Measurements from ENCODE around the gene DYRK1A. TPM values are rescaled to one million over a fixed set of nuclear protein-coding genes. Genes with fewer than 3 reads are reported as not detected.
"Not testable (repeated sequence)": the region's sequence is repeated elsewhere in the genome, so short reads cannot be mapped to it uniquely, and the experiment has no call there.

DYRK1A gene
- total RNA-seq, 5 donors from 2014 or later (not counting 1 experiment from before 2014, with no cell fraction given) = 113 to 149 (median 115) TPM

GRCh38 chr21:37536616-37537278 lies 170.2 kb downstream of the DYRK1A start:
- ATAC-seq (replicated peaks in 1 of 4) (no peak), DNase-seq (no peak)
- 53% methylated on average over 6 of the region's 8 CpGs for WGBS (ENCODE audit: insufficient coverage)
- Mint-ChIP-seq H3K36me3 (peaks cover 12% of the 10 kb centered on the region), H3K4me1 (no peaks in the 10 kb centered on the region), H3K9me3 (peaks cover 10 to 27% (median 13%) of the 10 kb centered on the region in 3 donors), H3K27me3 (peaks cover 49 to 59% of the 10 kb centered on the region in 2 donors), H3K4me3 (no peak overlapping the region), H3K27ac (no peak overlapping the region)
- no peak overlapping the region for H3K27ac ChIP-seq (ENCODE audit: low read length)
- no peak overlapping the region for H3K4me3 ChIP-seq (ENCODE audit: control insufficient read depth in 1 of 2, extremely low read depth in 1 of 2, low read length in 1 of 2)
- no peaks in the 10 kb centered on the region for H3K36me3 ChIP-seq (ENCODE audit: control insufficient read depth in 2 of 2, extremely low read depth in 1 of 2, insufficient read depth in 1 of 2, low read length in 1 of 2)
- H3K4me1 ChIP-seq (ENCODE audit: control insufficient read depth in 1 of 2, extremely low read depth in 1 of 2, insufficient read depth in 2 of 2, low read length in 2 of 2) = no peaks in the 10 kb centered on the region
- H3K27me3 ChIP-seq (replicated peaks in 1 of 2; ENCODE audit: control insufficient read depth in 2 of 2, extremely low read depth in 1 of 2, insufficient read depth in 2 of 2, low read length in 1 of 2) = peaks cover 0 to 21% of the 10 kb centered on the region in 2 experiments
- CTCF ChIA-PET = no interaction called here
- H3K9me3 ChIP-seq = peaks cover 3% of the 10 kb centered on the region
- POLR2A ChIA-PET = no interaction called here

GRCh38 chr21:37537391-37537996 lies 170.9 kb downstream of the DYRK1A start:
- Histone ChIP-seq H3K4me1 (ENCODE audit: control insufficient read depth in 1 of 2, extremely low read depth in 1 of 2, insufficient read depth in 2 of 2, low read length in 2 of 2) (no peaks in the 10 kb centered on the region), H3K36me3 (ENCODE audit: control insufficient read depth in 2 of 2, extremely low read depth in 1 of 2, insufficient read depth in 1 of 2, low read length in 1 of 2) (no peaks in the 10 kb centered on the region), H3K9me3 (peaks cover 6% of the 10 kb centered on the region), H3K27me3 (replicated peaks in 1 of 2; ENCODE audit: control insufficient read depth in 2 of 2, extremely low read depth in 1 of 2, insufficient read depth in 2 of 2, low read length in 1 of 2) (peaks cover 0 to 21% of the 10 kb centered on the region in 2 experiments), H3K4me3 (ENCODE audit: control insufficient read depth in 1 of 2, extremely low read depth in 1 of 2, low read length in 1 of 2) (no peak overlapping the region), H3K27ac (ENCODE audit: low read length) (no peak overlapping the region)
- ChIA-PET CTCF (no interaction called here), POLR2A (no interaction called here)
- peaks cover 15% of the 10 kb centered on the region for H3K36me3 Mint-ChIP-seq
- WGBS (ENCODE audit: insufficient coverage) = 92% methylated on average over 2 of the region's 4 CpGs
- DNase-seq (no peak), ATAC-seq (replicated peaks in 1 of 4) (no peak)
- H3K27me3 Mint-ChIP-seq = peaks cover 42 to 58% of the 10 kb centered on the region in 2 donors
- no peak overlapping the region for H3K4me3 Mint-ChIP-seq
- no peak overlapping the region for H3K27ac Mint-ChIP-seq
- no peaks in the 10 kb centered on the region for H3K4me1 Mint-ChIP-seq
- H3K9me3 Mint-ChIP-seq = peaks cover 15 to 34% (median 16%) of the 10 kb centered on the region in 3 donors

GRCh38 chr21:37538971-37539590 lies 172.5 kb downstream of the DYRK1A start:
- H3K36me3 ChIP-seq (ENCODE audit: control insufficient read depth in 2 of 2, extremely low read depth in 1 of 2, insufficient read depth in 1 of 2, low read length in 1 of 2) = no peaks in the 10 kb centered on the region
- no peak for DNase-seq
- peaks cover 6% of the 10 kb centered on the region for H3K9me3 ChIP-seq
- H3K27ac ChIP-seq (ENCODE audit: low read length) = no peak overlapping the region
- no peaks in the 10 kb centered on the region for H3K4me1 ChIP-seq (ENCODE audit: control insufficient read depth in 1 of 2, extremely low read depth in 1 of 2, insufficient read depth in 2 of 2, low read length in 2 of 2)
- ChIA-PET POLR2A (no interaction called here), CTCF (no interaction called here)
- no peak overlapping the region for H3K4me3 ChIP-seq (ENCODE audit: control insufficient read depth in 1 of 2, extremely low read depth in 1 of 2, low read length in 1 of 2)
- Mint-ChIP-seq H3K27ac (no peak overlapping the region), H3K9me3 (peaks cover 20 to 42% (median 21%) of the 10 kb centered on the region in 3 donors), H3K27me3 (peaks cover 31 to 47% of the 10 kb centered on the region in 2 donors), H3K4me3 (no peak overlapping the region), H3K36me3 (peaks cover 18% of the 10 kb centered on the region), H3K4me1 (no peaks in the 10 kb centered on the region)
- peaks cover 0 to 15% of the 10 kb centered on the region in 2 experiments for H3K27me3 ChIP-seq (replicated peaks in 1 of 2; ENCODE audit: control insufficient read depth in 2 of 2, extremely low read depth in 1 of 2, insufficient read depth in 2 of 2, low read length in 1 of 2)
- no peak for ATAC-seq (replicated peaks in 1 of 4)
- 100% methylated on average over 1 of the region's 5 CpGs for WGBS (ENCODE audit: insufficient coverage)

- H3K4me3 Mint-ChIP-seq; ATAC-seq (replicated peaks in 1 of 4); H3K36me3 ChIP-seq (ENCODE audit: control insufficient read depth in 2 of 2, extremely low read depth in 1 of 2, insufficient read depth in 1 of 2, low read length in 1 of 2); H3K27ac Mint-ChIP-seq; H3K27ac ChIP-seq (ENCODE audit: low read length); POLR2A ChIA-PET; H3K4me3 ChIP-seq (ENCODE audit: control insufficient read depth in 1 of 2, extremely low read depth in 1 of 2, low read length in 1 of 2); H3K9me3 ChIP-seq; H3K4me1 Mint-ChIP-seq; H3K4me1 ChIP-seq (ENCODE audit: control insufficient read depth in 1 of 2, extremely low read depth in 1 of 2, insufficient read depth in 2 of 2, low read length in 2 of 2); CTCF ChIA-PET; DNase-seq: not testable (repeated sequence)
- peaks cover 0 to 13% of the 10 kb centered on the region in 2 experiments for H3K27me3 ChIP-seq (replicated peaks in 1 of 2; ENCODE audit: control insufficient read depth in 2 of 2, extremely low read depth in 1 of 2, insufficient read depth in 2 of 2, low read length in 1 of 2)
- peaks cover 18% of the 10 kb centered on the region for H3K36me3 Mint-ChIP-seq
- H3K27me3 Mint-ChIP-seq = peaks cover 16 to 38% of the 10 kb centered on the region in 2 donors
- WGBS (ENCODE audit: insufficient coverage) = no CpG with 5 or more reads among the region's 2 CpGs
- H3K9me3 Mint-ChIP-seq = peaks cover 20 to 45% (median 21%) of the 10 kb centered on the region in 3 donors
Measured at GRCh38 chr21:37541128-37541527, 174.6 kb downstream of the DYRK1A start.

- Mint-ChIP-seq H3K4me1 (peaks cover 6 to 12% (median 9%) of the 10 kb centered on the region in 3 donors), H3K27ac (no peak overlapping the region), H3K9me3 (peaks cover 14 to 36% (median 14%) of the 10 kb centered on the region in 3 donors), H3K4me3 (no peak overlapping the region), H3K36me3 (peaks cover 10% of the 10 kb centered on the region), H3K27me3 (peaks cover 14 to 39% of the 10 kb centered on the region in 2 donors)
- H3K4me1 ChIP-seq (ENCODE audit: control insufficient read depth in 1 of 2, extremely low read depth in 1 of 2, insufficient read depth in 2 of 2, low read length in 2 of 2) = peaks cover 2 to 5% of the 10 kb centered on the region in 2 experiments
- ChIA-PET CTCF (no interaction called here), POLR2A (no interaction called here)
- H3K27me3 ChIP-seq (replicated peaks in 1 of 2; ENCODE audit: control insufficient read depth in 2 of 2, extremely low read depth in 1 of 2, insufficient read depth in 2 of 2, low read length in 1 of 2) = peaks cover 0 to 20% of the 10 kb centered on the region in 2 experiments
- no CpG with 5 or more reads among the region's 1 CpG for WGBS (ENCODE audit: insufficient coverage)
- H3K9me3 ChIP-seq = peaks cover 6% of the 10 kb centered on the region
- H3K27ac ChIP-seq (ENCODE audit: low read length) = no peak overlapping the region
- DNase-seq = no peak
- ATAC-seq (replicated peaks in 1 of 4) = no peak
- no peak overlapping the region for H3K4me3 ChIP-seq (ENCODE audit: control insufficient read depth in 1 of 2, extremely low read depth in 1 of 2, low read length in 1 of 2)
- no peaks in the 10 kb centered on the region for H3K36me3 ChIP-seq (ENCODE audit: control insufficient read depth in 2 of 2, extremely low read depth in 1 of 2, insufficient read depth in 1 of 2, low read length in 1 of 2)
Measured at GRCh38 chr21:37542512-37542911, 175.9 kb downstream of the DYRK1A start.

- Histone ChIP-seq H3K27ac (ENCODE audit: low read length) (no peak overlapping the region), H3K36me3 (ENCODE audit: control insufficient read depth in 2 of 2, extremely low read depth in 1 of 2, insufficient read depth in 1 of 2, low read length in 1 of 2) (no peaks in the 10 kb centered on the region), H3K4me3 (ENCODE audit: control insufficient read depth in 1 of 2, extremely low read depth in 1 of 2, low read length in 1 of 2) (no peak overlapping the region), H3K9me3 (peaks cover 6% of the 10 kb centered on the region), H3K4me1 (ENCODE audit: control insufficient read depth in 1 of 2, extremely low read depth in 1 of 2, insufficient read depth in 2 of 2, low read length in 2 of 2) (peaks cover 3 to 5% of the 10 kb centered on the region in 2 experiments), H3K27me3 (replicated peaks in 1 of 2; ENCODE audit: control insufficient read depth in 2 of 2, extremely low read depth in 1 of 2, insufficient read depth in 2 of 2, low read length in 1 of 2) (peaks cover 0 to 24% of the 10 kb centered on the region in 2 experiments)
- H3K4me1 Mint-ChIP-seq = peaks cover 10 to 20% (median 16%) of the 10 kb centered on the region in 3 donors
- ChIA-PET POLR2A (no interaction called here), CTCF (no interaction called here)
- H3K27me3 Mint-ChIP-seq = peaks cover 15 to 45% of the 10 kb centered on the region in 2 donors
- DNase-seq (no peak), ATAC-seq (replicated peaks in 1 of 4) (no peak)
- 67% methylated on average over 14 of the region's 22 CpGs for WGBS (ENCODE audit: insufficient coverage)
- H3K4me3 Mint-ChIP-seq = no peak overlapping the region
- peaks cover 9 to 25% (median 10%) of the 10 kb centered on the region in 3 donors for H3K9me3 Mint-ChIP-seq
- H3K27ac Mint-ChIP-seq = no peak overlapping the region
- H3K36me3 Mint-ChIP-seq = peaks cover 6% of the 10 kb centered on the region
Measured at GRCh38 chr21:37546299-37546908, 179.8 kb downstream of the DYRK1A start.
